GM20000 (cell line): ENCODE results near the gene HEPHL1.

Experiments used
- DNase-seq: peaks from one replicate; pipeline ENCODE4 v3.0.0; 2012; ENCODE audit warnings: low spot score
- CTCF ChIP-seq: IDR thresholded peaks from 2 replicates; pipeline ENCODE4 v1.5.1; 2012; ENCODE audit warnings: mild to moderate bottlenecking, control low read depth; ENCODE audit errors: extremely low read depth, missing control alignments

Gene HEPHL1

GRCh38 chr11:94023856-94024255 lies 2.7 kb downstream of the HEPHL1 start:
- no peak for TF ChIP-seq CTCF
- DNase-seq, result no peak

- DNase-seq, result no peak
- no peak for TF ChIP-seq CTCF
Observed at GRCh38 chr11:94024547-94024946, 3.4 kb downstream of the HEPHL1 start.

GRCh38 chr11:94025690-94026394 lies 4.7 kb downstream of the HEPHL1 start:
- TF ChIP-seq CTCF, result no peak
- DNase-seq, result no peak

- no peak for DNase-seq
- no peak for TF ChIP-seq CTCF
Observed at GRCh38 chr11:94027210-94027609, 6.1 kb downstream of the HEPHL1 start.

GRCh38 chr11:94028436-94028835 lies 7.3 kb downstream of the HEPHL1 start:
- TF ChIP-seq CTCF, result no peak
- DNase-seq, result no peak

GRCh38 chr11:94030059-94030458 lies 8.9 kb downstream of the HEPHL1 start:
- DNase-seq, result no peak
- no peak for TF ChIP-seq CTCF

- no peak for DNase-seq
- no peak for TF ChIP-seq CTCF
Observed at GRCh38 chr11:94031625-94032024, 10.5 kb downstream of the HEPHL1 start.
